K562 (cell line): ENCODE measurements around the gene FPGS. TPM values are rescaled to one million over a fixed set of nuclear protein-coding genes. Genes with fewer than 3 reads are reported as not detected.

ENCODE experiments used
- ARID2 ChIP-seq: fragments of 450-650 bp; IDR thresholded peaks from 2 replicates; pipeline ENCODE4 v1.6.1; 2017; ENCODE audit warnings: antibody characterized with exemption, mild to moderate bottlenecking
- CBFB ChIP-seq: sonication (generic); formaldehyde crosslinking; IDR thresholded peaks from 2 replicates; pipeline ENCODE4 v1.4.0; 2020; ENCODE audit warnings: mild to moderate bottlenecking, missing genetic modification reagents
- COPS2 ChIP-seq: fragments of 450-650 bp; conservative IDR thresholded peaks from 2 replicates; pipeline ENCODE4 v1.6.1; 2016; ENCODE audit warnings: mild to moderate bottlenecking, moderate library complexity
- GABPB1 ChIP-seq: sonication (generic); formaldehyde crosslinking; IDR thresholded peaks from 2 replicates; pipeline ENCODE4 v1.8.0; 2022; ENCODE audit warnings: mild to moderate bottlenecking, missing genetic modification reagents
- HMG20A ChIP-seq: fragments of 450-650 bp; formaldehyde crosslinking; conservative IDR thresholded peaks from 2 replicates; pipeline ENCODE4 v1.4.0; 2020; ENCODE audit warnings: mild to moderate bottlenecking, mixed read lengths
- KLF13 ChIP-seq: fragments of 450-650 bp; IDR thresholded peaks from 2 replicates; pipeline ENCODE4 v1.6.1; 2016; ENCODE audit warnings: missing genetic modification characterization, low read depth, mild to moderate bottlenecking, missing compliant biosample characterization, moderate library complexity, borderline replicate concordance
- POLR2AphosphoS5 ChIP-seq: IDR thresholded peaks from 2 replicates; pipeline ENCODE4 v1.6.1; 2011; ENCODE audit warnings: mild to moderate bottlenecking, low read depth, low read length, moderate library complexity; ENCODE audit not compliant: control insufficient read depth, insufficient read depth
- RAD21 ChIP-seq, 2 experiments: fragments of 250-450 bp in 1 of 2; fragments of 450-650 bp in 1 of 2; sonication (Bioruptor Pico) in 1 of 2; formaldehyde crosslinking in 1 of 2; IDR thresholded peaks in 1 of 2; conservative IDR thresholded peaks in 1 of 2; 2 replicates each; pipeline versions ENCODE4 v1.4.0 to v1.8.0; 2020 to 2022; ENCODE audit warnings: mild to moderate bottlenecking in 2 of 2, moderate library complexity in 1 of 2
- SMAD1 ChIP-seq: fragments of 150-350 bp; IDR thresholded peaks from 2 replicates; pipeline ENCODE4 v1.6.1; 2014; ENCODE audit warnings: low read length, low read depth; ENCODE audit not compliant: partially characterized antibody
- SMAD2 ChIP-seq: fragments of 150-350 bp; IDR thresholded peaks from 2 replicates; pipeline ENCODE4 v1.6.1; 2014; ENCODE audit warnings: low read depth, mild to moderate bottlenecking, low read length
- SMARCA4 ChIP-seq: fragments of 450-650 bp; IDR thresholded peaks from 2 replicates; pipeline ENCODE4 v1.6.1; 2016
- ZFP30 ChIP-seq: fragments of 250-450 bp; sonication (Bioruptor Pico); IDR thresholded peaks from 2 replicates; pipeline ENCODE4 v1.8.0; 2022; ENCODE audit warnings: moderate library complexity, mild to moderate bottlenecking, inconsistent platforms, borderline replicate concordance
- ZNF24 ChIP-seq: fragments of 450-650 bp; IDR thresholded peaks from 2 replicates; pipeline ENCODE4 v1.6.1; 2016
- ZNF263 ChIP-seq: sonication (generic); formaldehyde crosslinking; IDR thresholded peaks from 2 replicates; pipeline ENCODE4 v1.8.0; 2022; ENCODE audit warnings: mild to moderate bottlenecking, missing genetic modification reagents, borderline replicate concordance
- ZNF766 ChIP-seq: fragments of 200-800 bp; sonication (Bioruptor generic); conservative IDR thresholded peaks from 2 replicates; pipeline ENCODE4 v1.6.1; 2016; ENCODE audit warnings: missing genetic modification characterization, missing compliant biosample characterization
- ZNF778 ChIP-seq: fragments of 450-650 bp; formaldehyde crosslinking; IDR thresholded peaks from 2 replicates; pipeline ENCODE4 v1.4.0; 2020; ENCODE audit warnings: mild to moderate bottlenecking, moderate library complexity
- polyA plus RNA-seq, 8 experiments: library from polyadenylated mRNA; depleted of rRNA in 4 of 8; stranded (reverse) in 5 of 8; unstranded in 3 of 8; fragments of >200 nt; fragmentation: Nextera tagmentation in 2 of 8; fragmentation: Illumina TruSeq in 1 of 8; extraction: Ambion mirVana in 2 of 8; extraction: Trizol in 1 of 8; gene quantifications; 2 replicates each; pipeline versions ENCODE4 v1.2.1 to v1.2.3, GENCODE V29; 2011 to 2014; ENCODE audit warnings: inconsistent platforms in 1 of 8, missing spikeins in 1 of 8
- total RNA-seq, 7 experiments: library from RNA; depleted of rRNA in 6 of 7; stranded (reverse); fragments of >200 nt in 6 of 7; fragmentation: Illumina TruSeq in 2 of 7; extraction: Trizol in 2 of 7; gene quantifications; 2 replicates each; pipeline versions ENCODE4 v1.2.1 to v1.2.3, GENCODE V29; 2011 to 2021; ENCODE audit warnings: low replicate concordance in 1 of 7
- TF ChIP-seq, protein P1 (sequence below): fragments of 250-450 bp; sonication (Bioruptor Pico); IDR thresholded peaks from 2 replicates; pipeline ENCODE4 v1.5.0; 2022; ENCODE audit warnings: mild to moderate bottlenecking
- TF ChIP-seq, protein P2 (sequence below): sonication (generic); formaldehyde crosslinking; IDR thresholded peaks from 2 replicates; pipeline ENCODE4 v1.8.0; 2022; ENCODE audit warnings: missing genetic modification reagents, mild to moderate bottlenecking, borderline replicate concordance
- TF ChIP-seq, protein P3 (sequence below): fragments of 450-650 bp; formaldehyde crosslinking; IDR thresholded peaks from 2 replicates; pipeline ENCODE4 v1.4.0; 2020; ENCODE audit warnings: mild to moderate bottlenecking, mixed read lengths
- TF ChIP-seq, protein P4 (sequence below): fragments of 450-650 bp; formaldehyde crosslinking; IDR thresholded peaks from 2 replicates; pipeline ENCODE4 v1.4.0; 2022; ENCODE audit warnings: mild to moderate bottlenecking, moderate library complexity

Gene FPGS
- total and polyA plus RNA-seq, 9 of the 15 experiments (the other 6 are each of a cell fraction or from before 2014, with no cell fraction given), result 0.84 to 86.4 (median 59.2) TPM

DNA sequence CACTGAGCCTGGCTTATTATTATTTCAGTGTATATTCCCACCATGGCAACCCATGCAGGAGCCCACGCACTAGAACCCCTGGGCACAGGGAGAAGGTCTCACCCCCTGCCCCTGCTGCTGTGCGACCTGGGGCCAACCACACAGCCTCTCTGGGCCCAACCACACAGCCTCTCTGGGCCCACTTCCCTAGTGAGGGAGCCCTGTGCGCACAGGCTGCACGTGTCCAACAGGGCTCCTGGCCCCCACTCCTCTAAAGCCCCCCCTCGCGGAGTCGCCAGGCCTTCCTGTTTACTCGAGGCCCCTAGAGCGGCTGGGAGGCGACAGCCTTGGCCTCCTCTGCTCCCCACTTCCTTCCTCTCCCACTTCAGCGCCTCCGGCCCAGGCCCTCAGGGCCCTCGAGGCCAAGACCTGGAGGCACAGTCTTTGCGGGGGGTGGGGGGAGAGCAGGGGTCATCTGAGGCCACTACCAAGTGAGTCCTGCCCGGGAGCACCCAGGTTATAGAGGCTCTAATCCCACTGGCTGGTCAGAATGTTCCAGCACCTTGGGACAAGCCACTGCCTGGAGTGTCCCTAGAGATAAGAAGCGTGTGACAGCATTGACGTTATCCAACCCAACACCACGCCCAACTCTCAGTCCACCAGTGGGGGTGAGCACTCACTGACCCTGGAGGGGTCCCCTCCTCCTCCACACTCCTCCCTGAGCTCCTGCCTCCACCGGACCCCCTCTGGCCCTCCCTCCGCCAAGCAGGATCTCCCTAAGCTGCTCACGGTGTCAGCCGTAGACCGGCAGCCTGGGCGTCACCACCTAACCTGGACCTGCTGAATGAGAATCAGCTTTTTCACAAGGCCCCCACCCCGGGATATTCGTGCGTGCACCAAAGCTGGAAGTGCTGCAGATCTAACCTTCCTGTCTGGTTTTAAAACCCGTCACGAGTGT is 59.7 kb downstream of the FPGS start (continued):
- TF ChIP-seq ZNF24 (no peak), SMARCA4 (peak; percentile 85), RAD21 (CRISPR knock-in tag; conservative IDR thresholded peaks at IDR 0.05 in 1 of 2, IDR thresholded peaks at IDR 0.05 in 1 of 2) (no peak; a peak in 1 of 4 replicates), SMAD2 (no peak), COPS2 (no peak), KLF13 (tag) (peak; percentile 41; the same call in 1 of the 2 replicates), ZNF766 (peak; percentile 88), GABPB1 (CRISPR knock-in tag) (peak; percentile 74), SMAD1 (no peak), ZFP30 (no peak), ZNF263 (CRISPR knock-in tag) (peak; percentile 98), ARID2 (no peak), POLR2AphosphoS5 (peak; percentile 66), CBFB (CRISPR knock-in tag) (0 out of 2 replicates have a peak, but pooled peaks have one; percentile 55), ZNF778 (CRISPR knock-in tag) (no peak), HMG20A (CRISPR knock-in tag) (no peak)
- TF ChIP-seq, protein P1, sequence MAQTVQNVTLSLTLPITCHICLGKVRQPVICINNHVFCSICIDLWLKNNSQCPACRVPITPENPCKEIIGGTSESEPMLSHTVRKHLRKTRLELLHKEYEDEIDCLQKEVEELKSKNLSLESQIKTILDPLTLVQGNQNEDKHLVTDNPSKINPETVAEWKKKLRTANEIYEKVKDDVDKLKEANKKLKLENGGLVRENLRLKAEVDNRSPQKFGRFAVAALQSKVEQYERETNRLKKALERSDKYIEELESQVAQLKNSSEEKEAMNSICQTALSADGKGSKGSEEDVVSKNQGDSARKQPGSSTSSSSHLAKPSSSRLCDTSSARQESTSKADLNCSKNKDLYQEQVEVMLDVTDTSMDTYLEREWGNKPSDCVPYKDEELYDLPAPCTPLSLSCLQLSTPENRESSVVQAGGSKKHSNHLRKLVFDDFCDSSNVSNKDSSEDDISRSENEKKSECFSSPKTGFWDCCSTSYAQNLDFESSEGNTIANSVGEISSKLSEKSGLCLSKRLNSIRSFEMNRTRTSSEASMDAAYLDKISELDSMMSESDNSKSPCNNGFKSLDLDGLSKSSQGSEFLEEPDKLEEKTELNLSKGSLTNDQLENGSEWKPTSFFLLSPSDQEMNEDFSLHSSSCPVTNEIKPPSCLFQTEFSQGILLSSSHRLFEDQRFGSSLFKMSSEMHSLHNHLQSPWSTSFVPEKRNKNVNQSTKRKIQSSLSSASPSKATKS, result no peak
- TF ChIP-seq, protein P2, sequence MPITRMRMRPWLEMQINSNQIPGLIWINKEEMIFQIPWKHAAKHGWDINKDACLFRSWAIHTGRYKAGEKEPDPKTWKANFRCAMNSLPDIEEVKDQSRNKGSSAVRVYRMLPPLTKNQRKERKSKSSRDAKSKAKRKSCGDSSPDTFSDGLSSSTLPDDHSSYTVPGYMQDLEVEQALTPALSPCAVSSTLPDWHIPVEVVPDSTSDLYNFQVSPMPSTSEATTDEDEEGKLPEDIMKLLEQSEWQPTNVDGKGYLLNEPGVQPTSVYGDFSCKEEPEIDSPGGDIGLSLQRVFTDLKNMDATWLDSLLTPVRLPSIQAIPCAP (CRISPR knock-in tag), result no peak
- TF ChIP-seq, protein P3, sequence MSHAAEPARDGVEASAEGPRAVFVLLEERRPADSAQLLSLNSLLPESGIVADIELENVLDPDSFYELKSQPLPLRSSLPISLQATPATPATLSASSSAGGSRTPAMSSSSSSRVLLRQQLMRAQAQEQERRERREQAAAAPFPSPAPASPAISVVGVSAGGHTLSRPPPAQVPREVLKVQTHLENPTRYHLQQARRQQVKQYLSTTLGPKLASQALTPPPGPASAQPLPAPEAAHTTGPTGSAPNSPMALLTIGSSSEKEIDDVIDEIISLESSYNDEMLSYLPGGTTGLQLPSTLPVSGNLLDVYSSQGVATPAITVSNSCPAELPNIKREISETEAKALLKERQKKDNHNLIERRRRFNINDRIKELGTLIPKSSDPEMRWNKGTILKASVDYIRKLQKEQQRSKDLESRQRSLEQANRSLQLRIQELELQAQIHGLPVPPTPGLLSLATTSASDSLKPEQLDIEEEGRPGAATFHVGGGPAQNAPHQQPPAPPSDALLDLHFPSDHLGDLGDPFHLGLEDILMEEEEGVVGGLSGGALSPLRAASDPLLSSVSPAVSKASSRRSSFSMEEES (CRISPR knock-in tag), result no peak; the same call in 1 of the 2 replicates
- TF ChIP-seq, protein P4, sequence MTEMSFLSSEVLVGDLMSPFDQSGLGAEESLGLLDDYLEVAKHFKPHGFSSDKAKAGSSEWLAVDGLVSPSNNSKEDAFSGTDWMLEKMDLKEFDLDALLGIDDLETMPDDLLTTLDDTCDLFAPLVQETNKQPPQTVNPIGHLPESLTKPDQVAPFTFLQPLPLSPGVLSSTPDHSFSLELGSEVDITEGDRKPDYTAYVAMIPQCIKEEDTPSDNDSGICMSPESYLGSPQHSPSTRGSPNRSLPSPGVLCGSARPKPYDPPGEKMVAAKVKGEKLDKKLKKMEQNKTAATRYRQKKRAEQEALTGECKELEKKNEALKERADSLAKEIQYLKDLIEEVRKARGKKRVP (CRISPR knock-in tag), result 0 out of 2 replicates have a peak, but pooled peaks have one; percentile 6
